Ammon's horn (tissue), 1 donor: ENCODE results near the gene HDAC3.
A peak's percentile ranks its signal among the peaks of the same experiment; 100 is the strongest.

ENCODE experiments used
- DNase-seq: peaks from one replicate; pipeline ENCODE4 v3.0.0-alpha.2; 2016; ENCODE audit warnings: low spot score

Gene HDAC3

DNA sequence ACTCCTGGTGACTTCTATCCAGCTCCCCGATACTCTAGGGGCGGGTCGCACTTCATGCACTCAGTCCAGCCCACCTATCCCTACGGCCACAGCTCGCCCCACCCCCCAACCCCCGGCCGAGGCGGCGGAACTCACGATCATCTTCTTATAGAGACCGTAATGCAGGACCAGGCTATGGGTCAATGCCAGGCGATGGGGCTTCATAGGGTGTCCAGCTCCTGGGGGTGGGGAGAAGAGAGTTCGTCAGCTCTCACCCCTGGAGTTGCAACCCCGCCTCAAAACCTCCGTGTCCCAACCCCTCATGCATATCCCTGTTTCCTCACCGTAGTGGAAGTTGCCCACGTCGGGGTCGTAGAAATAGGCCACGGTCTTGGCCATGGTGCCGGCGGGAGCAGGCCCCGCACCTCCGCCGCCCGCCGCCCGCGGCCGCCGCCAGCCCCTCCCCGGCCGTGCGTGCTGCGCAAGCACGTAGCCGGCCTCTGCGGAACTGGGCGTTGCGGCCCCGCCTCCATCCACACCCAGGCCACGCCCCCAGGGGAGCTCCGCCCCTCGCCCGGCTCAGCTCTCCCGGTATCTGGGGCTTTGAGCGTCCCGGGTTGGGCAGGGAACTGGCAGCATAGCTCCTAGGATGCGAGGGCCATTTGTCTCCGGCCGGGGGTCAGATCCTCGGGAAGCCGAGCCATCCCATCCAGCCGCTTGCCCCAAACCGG lies at the start of gene HDAC3, which contains the start of gene RELL2:
HDAC3 (minus strand) TSS at position 437 of the 710 bp plus-strand sequence; CDS start at position 378, 59 bp downstream.
RELL2 (plus strand) TSS at position 585 of the 710 bp plus-strand sequence. CDS start 1,229 bp downstream, outside the sequence.
- peak; percentile 97 for DNase-seq

DNA sequence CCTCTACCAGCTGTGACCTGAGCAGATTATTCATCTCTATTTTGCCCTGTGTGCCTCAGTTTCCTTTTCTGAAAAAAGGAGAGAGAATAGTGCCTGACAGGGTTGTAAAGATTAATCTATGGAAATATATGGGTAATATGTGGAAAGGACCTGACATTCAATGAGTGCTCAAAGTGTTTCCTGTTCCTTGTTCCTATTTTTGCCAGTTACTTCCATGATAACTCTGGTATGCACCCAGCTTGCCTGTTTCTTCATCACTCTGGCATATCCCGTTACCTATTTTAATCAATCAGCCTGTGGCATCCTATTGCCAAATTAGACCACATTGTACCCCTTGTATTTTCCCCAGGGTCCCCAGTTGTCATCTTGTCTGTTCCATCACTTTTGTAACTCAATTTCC lies 48.9 kb upstream of the HDAC3 start:
- DNase-seq, result no peak

DNA sequence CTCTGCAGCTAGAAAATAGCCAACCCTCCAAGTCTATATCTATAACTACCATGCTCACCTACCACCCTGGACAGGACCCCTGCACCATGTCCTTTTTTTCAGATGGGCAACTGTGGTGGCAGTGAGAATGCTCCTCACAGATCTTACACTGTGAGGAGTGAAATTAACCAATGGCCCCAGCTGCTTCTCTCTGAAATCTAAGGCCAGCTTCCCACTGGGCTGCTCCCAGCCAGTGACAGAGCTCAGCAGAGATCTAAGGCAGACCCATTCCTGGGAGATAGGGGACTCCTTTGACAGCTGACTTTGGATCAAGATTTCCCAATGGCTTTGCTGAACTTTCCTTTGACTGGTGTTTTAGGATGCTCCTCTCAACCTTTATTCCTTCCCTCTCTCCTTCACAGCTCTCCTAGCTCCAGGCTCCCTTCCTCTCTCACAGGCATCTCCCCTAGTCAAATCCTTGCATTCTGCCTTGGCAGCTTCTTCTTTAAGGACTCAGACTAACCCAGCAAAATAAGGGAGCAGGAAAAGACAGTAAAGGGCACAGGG lies 47.0 kb upstream of the HDAC3 start:
- DNase-seq, result no peak

DNA sequence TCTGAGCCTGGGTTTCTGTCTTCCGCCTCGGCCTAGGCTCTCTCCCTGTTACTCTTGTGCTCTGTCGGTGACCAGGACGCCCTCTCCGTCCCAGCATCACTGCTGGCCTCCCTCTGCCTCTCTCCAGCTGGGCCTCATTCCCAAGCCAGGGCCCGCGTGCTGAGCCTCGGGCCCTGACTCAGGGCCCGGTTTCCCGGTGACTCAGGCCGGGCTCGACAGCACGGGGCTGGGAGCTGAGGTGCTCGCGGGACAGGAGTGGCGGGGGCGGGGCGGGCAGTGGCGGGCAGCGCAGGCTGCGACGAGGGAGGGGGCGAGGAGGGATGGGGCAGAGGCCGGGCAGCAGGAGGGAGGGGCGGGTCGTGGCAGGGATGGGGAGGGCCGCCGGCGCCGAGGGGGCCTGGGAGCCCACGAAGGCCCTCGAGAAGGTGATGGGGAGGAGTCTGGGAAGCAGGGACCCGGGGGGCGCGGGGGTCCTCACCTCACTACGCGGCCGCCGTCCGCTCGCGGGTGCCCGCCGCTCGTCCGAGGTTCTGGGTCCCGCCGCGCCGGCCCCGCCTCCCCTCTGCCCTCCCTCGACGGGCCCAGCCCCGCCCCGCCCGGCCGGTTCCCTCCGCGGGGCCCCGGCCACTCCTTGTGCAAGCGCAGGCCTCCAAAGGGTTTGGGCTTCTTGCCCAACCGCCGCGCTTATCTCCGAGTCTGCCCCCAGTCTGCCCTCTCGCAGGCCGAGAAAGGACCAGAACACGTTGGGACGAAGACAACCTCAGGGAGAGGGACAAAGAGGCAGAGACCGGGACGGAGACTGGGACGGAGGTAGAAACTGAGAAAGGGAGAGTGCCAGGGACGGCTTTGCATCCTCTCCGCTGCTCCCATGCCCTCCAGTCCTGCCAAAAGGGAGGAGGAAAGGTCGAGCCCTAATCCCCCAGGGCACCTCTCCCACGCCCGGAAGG lies 45.3 kb upstream of the HDAC3 start, which contains the start of gene ARAP3:
ARAP3 (minus strand) TSS at position 536 of the 947 bp plus-strand sequence. CDS start 1,744 bp downstream, outside the sequence.
- peak; percentile 32 for DNase-seq

DNA sequence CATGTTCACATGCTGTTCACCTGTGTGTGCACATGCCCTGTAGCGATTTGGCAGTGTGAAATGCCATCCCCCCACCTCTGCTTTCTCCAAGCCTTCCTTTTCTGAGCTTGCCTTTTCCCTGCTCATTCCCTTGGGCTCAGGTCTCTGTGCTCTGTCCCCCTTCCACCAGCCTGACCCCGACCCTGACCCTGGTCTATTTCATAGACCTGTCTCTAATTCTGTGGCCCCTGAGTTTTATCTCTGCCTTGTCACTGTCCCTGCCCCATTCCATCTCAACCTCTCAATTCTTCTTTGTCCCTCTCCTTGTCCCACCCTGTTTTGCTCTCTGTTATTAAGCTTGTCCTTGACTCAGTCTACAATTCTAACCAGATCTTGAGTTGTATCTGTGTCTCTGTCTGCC lies 44.6 kb upstream of the HDAC3 start:
- DNase-seq, result no peak

DNA sequence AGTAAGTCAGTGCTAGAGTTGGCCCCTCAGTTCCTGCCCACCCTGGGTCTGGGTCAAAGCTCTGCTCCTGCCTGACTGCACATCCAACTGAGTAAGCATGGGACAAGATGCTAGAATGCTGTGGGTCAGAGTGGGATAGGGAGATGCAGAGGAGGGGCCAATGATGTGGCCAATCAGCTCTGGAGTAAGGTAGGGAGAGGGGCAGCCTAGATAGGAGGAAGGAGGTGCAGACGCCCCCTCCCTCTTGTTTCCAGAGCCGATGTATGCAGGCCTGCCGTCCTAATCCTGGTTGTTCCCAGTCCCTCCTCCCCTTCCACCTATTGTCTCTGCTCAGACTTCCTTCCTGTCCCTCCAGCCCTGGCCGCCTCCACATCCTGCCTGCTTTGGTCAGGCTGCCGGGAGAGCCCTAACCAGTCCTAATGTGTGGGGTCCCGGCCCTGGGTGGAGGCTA lies 44.1 kb upstream of the HDAC3 start:
- DNase-seq, result no peak

DNA sequence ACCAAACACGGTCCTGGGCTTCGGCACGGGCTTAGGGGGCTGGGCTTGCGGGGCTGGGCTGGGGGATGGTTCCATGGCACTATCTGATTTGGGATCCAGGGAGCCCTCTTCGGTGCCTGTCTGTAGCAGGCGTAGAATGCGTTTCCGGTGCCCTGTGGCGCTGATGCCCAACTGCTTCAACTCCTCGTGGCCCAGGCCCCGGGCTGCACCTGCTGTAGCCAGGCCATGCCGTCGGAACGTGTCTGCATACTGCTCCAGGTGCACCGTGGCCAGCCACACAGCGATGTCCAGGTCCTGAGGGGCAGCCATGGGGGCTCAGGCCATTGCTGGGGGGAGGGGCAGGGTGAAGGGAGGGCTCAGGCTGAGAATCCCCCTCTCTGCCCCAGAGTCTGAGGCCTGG lies 43.5 kb upstream of the HDAC3 start:
- no peak for DNase-seq

DNA sequence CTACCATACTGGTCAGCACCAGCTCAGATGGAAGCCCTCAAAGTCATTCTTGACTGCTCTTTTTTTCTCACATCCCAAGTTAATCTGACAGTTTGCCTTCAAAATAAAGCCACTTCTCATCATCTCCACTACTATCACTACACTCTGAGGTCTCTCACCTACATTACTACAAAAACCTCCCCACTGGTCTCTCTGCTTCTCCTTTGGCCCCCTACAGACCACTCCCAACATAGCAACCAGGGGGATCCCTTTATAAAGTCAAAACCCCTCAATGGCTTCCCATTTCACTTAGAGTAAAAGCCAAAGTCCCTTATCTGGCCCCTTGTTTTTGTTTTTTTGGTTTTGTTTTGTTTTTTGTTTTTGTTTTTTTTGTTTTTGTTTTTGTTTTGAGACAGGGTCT lies 40.8 kb upstream of the HDAC3 start:
- DNase-seq, result no peak

DNA sequence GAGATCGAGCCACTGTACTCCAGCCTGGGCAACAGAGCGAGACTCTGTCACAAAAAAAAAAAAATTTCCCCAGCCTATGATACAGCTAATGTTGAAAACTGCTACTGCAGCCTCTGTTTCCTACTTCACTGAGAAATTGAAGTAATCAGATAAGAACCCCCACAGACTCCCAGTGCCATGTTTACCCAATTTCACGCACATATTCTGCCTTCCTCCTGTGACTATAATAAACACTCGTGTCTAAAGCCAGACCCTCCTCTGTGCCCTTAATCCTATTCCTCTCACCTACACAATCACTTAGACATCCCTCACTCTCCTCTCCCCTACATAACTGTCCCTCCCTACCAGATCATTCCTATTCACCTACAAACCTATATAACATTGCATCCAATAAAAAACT lies 39.0 kb upstream of the HDAC3 start:
- no peak for DNase-seq

DNA sequence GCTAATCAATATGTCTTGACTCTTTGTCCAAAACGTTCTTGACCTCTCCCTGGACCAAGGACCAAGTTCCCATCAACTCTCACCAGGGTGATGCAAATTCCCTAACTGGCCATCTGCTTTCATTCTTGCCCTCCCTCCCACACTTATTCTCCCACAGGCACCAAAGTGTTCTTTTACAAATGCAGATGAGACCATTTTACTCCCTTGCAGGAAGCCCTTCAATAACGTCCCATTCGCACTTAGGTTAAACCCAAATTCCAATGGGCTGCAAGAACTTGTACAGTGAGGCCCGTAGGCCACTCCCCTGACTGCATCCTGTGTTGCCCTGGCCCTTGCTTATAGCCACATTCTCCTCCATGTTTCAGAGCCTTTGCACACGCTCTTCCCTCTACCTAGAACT lies 38.1 kb upstream of the HDAC3 start:
- DNase-seq, result no peak

DNA sequence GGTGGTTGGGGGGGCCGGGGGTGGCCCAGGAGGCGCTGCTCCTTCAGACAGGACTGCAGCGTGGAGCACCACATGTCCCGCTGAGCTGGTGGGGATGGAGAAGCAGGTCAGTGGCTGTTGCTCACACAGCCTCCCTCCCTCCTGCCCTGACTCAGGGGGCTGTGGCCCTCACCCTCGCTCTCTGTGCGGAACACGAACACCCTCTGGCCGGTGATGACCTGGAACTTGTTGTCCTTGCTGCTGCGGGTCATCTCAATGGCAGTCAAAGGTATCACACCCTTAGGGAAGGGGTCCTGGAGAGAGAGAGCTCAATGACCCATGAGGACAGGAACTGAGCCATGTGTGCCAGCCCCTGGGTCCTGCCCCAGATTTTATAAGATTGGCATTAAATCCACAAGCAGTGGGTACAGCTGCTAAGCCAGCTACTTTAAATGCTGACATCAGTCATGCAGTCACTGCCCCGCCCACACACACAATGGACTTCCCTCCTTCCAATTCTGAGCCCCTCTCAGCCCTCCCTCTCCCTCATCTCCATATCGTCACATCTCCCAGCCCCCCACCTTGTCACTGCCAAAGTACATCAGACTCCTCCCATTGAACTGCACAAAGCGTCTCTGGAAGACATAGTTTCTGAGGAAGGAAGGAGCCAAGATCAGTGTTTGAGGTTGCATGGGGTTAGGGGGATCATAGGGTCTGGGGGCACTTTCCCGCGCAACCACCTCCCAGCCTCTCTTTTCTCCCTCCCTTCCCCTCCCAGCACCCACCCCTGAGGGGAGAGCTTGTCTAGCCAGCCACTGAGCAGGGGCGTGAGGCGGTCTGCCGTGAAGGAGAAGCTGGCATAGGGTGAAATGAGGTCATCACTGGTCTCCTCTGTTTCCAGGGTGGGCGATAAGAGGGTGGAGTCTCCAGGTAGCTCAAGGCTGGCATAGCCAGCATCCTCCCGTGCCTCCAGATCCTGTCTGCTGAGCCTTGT lies 36.5 kb upstream of the HDAC3 start:
- DNase-seq, result peak; percentile 54

DNA sequence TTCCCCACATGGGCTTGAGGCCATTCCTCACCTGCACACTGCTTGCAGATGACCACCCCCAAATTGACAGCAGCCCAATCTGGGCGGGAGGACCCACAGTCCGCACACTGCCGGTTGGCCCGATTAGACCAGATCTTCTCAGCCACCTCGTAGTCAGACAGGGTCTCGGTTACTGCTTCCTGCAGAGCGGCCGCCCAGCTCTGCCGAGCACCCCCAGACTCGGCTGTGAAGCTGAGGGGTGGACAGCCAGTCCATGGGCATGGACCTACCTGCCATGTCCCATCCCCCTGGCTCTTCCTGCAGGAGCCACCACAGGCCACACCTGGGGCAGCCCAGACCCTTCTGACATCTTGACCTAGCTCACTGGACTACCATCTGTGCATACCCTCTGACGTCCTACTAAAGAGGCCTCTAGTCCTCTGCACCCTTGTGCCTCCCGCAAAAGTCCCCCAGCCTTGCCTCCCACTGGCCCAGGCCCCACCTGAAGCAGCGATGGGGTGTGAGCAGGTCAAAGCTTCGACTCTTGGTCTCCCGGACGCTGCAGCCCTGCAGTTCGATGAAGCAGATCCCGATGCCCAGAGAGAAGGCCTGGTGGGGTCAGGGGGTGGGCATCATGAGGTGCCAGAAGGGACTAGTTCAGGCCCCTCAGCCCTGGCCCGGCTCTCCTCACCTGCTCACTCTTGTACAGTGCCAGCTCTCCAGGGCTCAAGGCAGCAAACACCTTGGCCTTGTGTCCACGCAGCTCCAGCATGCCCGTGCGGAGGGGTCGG lies 35.6 kb upstream of the HDAC3 start:
- no peak for DNase-seq

DNA sequence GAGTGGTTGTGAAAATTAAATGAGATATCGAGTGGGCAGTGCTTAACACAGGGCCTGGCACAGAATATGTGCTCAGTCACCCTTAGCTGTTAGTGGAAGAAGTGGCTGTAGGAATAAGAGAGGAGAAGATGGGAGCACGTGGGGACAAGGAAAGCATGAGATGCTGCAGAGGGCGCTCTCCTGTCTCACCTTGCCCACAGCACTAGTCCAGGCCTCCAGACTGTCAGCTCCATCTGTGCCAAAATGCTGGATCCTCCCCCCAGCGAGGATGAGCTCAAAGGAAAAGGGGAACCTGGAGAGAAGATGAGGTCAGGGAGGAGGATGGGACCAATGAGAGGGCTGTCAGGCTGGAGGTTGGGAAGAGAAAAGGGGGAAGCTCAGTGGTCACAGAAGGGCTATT lies 32.9 kb upstream of the HDAC3 start:
- DNase-seq, result no peak

DNA sequence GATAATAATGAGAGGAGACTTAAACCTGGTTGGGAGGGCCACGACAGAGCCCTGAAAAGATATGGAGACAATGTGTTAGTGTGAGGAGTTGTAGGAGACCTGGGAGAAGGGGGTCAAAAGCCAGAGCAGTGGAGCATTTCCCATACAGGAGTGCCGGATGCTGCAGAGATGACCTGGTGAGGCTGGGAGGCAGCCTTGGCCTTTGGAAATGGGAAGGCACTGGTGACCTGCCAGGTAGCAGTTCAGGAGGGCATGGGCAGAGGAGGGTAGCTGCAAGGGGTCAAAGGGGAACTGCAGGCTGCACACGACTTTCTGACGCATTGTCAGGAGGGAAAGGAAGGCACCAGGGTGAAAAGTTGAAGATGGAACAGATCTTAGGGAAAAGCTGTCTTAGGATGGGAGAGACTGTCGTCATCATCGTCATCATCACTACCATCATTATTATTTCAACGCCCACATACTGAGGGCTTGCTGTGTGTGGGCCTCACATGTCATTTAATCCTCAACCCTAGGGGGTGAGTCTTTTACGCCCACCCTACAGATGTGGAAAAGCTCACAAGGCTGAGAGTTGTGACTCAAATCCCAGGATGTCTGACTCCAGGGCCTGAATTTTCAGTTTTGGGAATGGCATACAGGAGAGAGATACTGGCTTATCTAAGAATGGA lies 32.1 kb upstream of the HDAC3 start:
- no peak for DNase-seq

DNA sequence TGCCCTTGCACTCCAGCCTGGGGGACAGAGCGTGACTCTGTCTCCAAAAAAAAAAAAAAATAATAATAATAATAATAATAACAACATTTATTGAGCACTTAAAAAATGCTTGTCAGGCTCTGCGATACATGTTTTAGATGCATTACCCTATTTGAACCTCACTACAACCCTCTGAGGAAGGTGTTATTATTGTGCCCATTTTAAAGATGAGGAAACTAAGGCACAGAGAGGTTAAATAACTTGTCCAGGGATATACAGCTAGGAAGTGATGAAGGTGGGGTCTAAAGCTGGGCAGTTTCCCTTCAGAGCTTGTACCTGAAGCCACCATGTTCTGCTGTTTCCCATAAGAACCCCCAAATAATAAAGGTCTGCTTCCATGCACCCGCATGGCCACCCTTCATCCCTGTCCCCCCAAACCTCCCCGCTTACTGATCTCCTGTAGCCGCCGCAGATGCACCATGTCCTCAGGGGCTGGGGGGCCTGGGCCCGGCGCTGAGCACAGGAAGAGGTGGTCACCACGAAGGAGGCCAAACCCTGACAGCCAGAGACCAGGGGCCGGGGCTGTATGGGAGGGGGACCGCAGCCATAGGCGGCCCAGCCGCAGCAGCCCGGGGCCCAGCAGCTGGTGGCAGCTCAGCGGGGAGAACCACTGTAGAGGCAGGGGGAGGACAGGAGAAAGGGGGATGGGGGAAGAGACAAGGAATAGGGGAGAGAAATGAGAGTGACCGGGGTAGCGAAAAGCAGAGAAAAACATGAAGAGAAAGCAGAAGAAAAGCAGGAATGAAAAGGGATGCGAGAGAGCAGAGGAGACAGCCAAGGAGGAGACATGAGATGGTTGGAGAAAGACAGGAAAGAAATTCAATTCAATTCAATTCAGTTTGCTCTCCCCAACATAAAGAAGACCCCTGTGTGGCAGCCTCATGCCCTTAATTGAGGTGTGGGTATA lies 29.6 kb upstream of the HDAC3 start:
- no peak for DNase-seq

DNA sequence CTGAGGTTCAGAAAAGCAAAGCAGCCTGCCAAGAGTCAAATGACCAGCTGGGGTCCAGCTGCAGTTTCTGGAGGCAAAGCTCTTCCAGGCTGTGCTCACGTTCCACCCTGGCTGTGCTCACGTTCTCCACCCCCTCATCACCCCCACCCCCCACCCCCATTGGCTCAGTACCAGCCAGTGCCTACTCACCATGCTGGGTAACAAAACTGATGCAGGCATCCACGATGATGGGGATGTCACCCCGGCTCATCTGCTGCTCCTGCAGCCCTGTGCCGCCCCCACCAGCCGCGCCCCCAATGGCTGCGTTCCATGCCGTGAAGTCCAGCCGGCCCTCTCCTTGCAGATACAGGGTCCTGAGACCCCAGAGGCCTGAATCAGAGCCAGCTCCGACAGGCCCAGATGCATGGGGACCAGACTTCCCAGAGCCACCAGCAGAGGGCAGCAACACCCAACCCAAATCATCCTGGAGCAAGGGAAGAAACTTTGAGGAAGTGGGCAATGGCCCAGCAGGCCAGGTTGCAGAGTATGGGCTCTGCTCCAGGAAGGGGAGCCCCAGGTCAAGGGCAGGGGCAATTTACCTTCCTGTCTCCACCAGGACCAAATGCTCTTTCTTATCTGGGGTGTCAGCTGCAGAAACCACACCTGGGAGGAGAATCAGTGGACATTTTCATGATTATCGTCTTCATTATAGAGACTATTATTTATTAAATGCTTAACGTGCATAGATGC lies 28.2 kb upstream of the HDAC3 start:
- peak; percentile 81 for DNase-seq

DNA sequence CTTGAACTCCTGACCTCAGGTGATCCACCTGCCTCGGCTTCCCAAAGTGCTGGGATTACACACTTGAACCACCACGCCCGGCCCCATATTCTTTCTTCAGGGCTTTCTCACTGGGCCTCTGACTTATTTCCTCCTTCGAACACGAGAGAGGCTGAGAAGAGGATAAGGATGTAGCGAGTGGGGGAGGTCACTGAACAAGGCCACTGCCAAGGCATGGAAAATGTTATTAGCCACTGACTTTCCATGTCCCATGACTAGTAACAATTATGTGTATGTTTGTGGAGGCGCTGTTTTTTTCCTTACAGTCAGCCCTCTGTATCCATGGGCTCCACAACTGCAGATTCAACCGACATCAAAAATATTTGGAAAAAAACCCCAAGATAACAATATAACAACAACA lies 26.9 kb upstream of the HDAC3 start:
- no peak for DNase-seq

DNA sequence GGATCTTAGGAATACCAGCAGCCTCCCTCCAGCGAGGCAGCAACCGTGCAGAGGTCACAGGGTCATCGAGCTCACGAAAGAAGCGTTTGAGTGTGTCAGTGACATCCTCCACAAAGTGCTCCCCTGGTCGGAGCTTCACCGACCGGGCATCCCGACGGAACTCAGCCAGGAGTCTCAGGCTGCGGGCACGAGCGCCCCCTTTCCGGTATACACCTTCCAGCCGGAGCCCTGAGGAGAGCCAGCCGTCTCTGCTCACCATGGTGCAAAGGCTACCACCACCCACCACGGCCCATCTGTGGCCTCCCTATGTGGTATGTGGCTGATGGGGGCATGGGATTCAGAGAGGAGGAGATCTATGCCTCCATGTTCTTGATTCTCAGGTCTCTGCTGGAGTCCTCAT lies 25.4 kb upstream of the HDAC3 start:
- no peak for DNase-seq
